ENCODE results near the gene TMEM255B.

TMEM255B gene

DNA sequence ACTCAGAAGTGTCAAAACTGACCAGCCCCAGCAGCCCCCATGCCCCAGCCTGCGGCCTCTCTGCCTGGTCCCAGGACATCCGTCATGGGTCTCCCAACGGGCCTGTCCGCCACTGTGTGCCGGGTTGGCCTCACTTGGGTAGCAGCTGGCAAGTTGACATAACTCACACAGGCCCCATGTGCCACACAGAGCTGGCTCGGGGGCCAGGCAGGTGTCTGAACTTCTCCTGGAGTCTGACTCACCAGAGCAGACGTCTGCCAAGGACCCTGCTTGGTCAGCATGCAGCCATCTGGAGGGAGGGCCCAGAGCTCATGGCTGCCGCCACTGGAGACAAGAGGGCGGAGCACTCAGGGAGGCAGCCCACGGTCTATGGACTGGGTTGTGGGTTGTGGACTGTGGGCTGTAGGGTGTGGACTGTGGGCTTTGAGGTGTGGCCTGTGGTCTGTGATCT, 32.0 kb upstream of the TMEM255B start:
- Histone ChIP-seq H3F3A (ENCODE audit: low read depth) (no peaks in the 10 kb centered on the region), H3K9me3 (ENCODE audit: insufficient read depth, low read depth, low read length) (no peaks in the 10 kb centered on the region; the same call in 1 of the 2 replicates), H3K36me3 (ENCODE audit: insufficient read depth, low read length) (no peaks in the 10 kb centered on the region), H3K4me3 (ENCODE audit: low read length, poor library complexity, severe bottlenecking) (no peak overlapping the region), H3K27me3 (ENCODE audit: insufficient read depth, low read length, poor library complexity, severe bottlenecking) (no peaks in the 10 kb centered on the region), H3K4me2 (ENCODE audit: low read depth, low read length, poor library complexity, severe bottlenecking) (no peak overlapping the region), H4K20me1 (ENCODE audit: insufficient read depth, low read length, poor library complexity, severe bottlenecking) (no peaks in the 10 kb centered on the region), H3K4me1 (ENCODE audit: insufficient read depth, low read length, poor library complexity, severe bottlenecking) (no peaks in the 10 kb centered on the region), H3K9ac (ENCODE audit: low read depth, low read length, poor library complexity, severe bottlenecking) (no peak overlapping the region), H3K79me2 (ENCODE audit: insufficient read depth, low read length) (no peaks in the 10 kb centered on the region), H2AFZ (ENCODE audit: low read length) (no peak overlapping the region), H3K9me2 (replicated peaks; ENCODE audit: low read depth, low read length) (no peaks in the 10 kb centered on the region)
- TF ChIP-seq, protein P1, sequence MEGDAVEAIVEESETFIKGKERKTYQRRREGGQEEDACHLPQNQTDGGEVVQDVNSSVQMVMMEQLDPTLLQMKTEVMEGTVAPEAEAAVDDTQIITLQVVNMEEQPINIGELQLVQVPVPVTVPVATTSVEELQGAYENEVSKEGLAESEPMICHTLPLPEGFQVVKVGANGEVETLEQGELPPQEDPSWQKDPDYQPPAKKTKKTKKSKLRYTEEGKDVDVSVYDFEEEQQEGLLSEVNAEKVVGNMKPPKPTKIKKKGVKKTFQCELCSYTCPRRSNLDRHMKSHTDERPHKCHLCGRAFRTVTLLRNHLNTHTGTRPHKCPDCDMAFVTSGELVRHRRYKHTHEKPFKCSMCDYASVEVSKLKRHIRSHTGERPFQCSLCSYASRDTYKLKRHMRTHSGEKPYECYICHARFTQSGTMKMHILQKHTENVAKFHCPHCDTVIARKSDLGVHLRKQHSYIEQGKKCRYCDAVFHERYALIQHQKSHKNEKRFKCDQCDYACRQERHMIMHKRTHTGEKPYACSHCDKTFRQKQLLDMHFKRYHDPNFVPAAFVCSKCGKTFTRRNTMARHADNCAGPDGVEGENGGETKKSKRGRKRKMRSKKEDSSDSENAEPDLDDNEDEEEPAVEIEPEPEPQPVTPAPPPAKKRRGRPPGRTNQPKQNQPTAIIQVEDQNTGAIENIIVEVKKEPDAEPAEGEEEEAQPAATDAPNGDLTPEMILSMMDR (conservative IDR thresholded peaks at IDR 0.05; ENCODE audit: low read length), result no peak
- TF ChIP-seq EZH2phosphoT487 (IDR thresholded peaks at IDR 0.05; ENCODE audit: borderline replicate concordance), result no peak

DNA sequence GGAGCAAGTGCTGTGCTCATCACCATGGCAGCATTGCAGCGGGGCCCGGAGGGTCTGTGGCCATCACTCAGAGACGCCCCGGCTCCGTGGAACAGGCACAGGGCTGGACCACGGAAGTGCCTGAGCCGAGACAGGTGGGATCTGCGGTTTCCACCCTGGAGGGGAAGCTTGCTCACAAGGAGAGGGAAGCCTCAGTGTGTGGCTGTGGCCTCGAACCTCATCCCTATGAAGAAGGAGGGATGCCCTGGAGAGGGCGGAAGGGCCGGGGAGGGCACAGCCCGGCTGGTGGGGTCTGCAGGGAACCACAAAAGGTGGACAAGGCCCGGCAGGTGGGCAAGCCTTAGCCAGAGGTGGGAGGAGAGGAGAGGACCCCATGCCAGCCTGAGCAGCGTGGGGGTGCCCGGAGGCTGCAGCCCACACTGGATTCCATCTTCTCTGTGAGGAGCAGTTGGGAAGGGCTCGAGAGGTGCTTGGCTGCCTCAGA, 30.4 kb upstream of the TMEM255B start:
- Histone ChIP-seq H3K4me3 (ENCODE audit: low read length, poor library complexity, severe bottlenecking) (no peak overlapping the region), H3K27me3 (ENCODE audit: insufficient read depth, low read length, poor library complexity, severe bottlenecking) (no peaks in the 10 kb centered on the region), H3K36me3 (ENCODE audit: insufficient read depth, low read length) (no peaks in the 10 kb centered on the region), H3K9me3 (ENCODE audit: insufficient read depth, low read depth, low read length) (no peaks in the 10 kb centered on the region; the same call in 1 of the 2 replicates), H3K9ac (ENCODE audit: low read depth, low read length, poor library complexity, severe bottlenecking) (no peak overlapping the region), H3F3A (ENCODE audit: low read depth) (no peaks in the 10 kb centered on the region), H2AFZ (ENCODE audit: low read length) (no peak overlapping the region), H4K20me1 (ENCODE audit: insufficient read depth, low read length, poor library complexity, severe bottlenecking) (no peaks in the 10 kb centered on the region), H3K4me1 (ENCODE audit: insufficient read depth, low read length, poor library complexity, severe bottlenecking) (no peaks in the 10 kb centered on the region), H3K4me2 (ENCODE audit: low read depth, low read length, poor library complexity, severe bottlenecking) (no peak overlapping the region), H3K79me2 (ENCODE audit: insufficient read depth, low read length) (no peaks in the 10 kb centered on the region), H3K9me2 (replicated peaks; ENCODE audit: low read depth, low read length) (no peaks in the 10 kb centered on the region)
- TF ChIP-seq, protein P1 (conservative IDR thresholded peaks at IDR 0.05; ENCODE audit: low read length), result no peak
- no peak for TF ChIP-seq EZH2phosphoT487 (IDR thresholded peaks at IDR 0.05; ENCODE audit: borderline replicate concordance)

- TF ChIP-seq, protein P1 (conservative IDR thresholded peaks at IDR 0.05; ENCODE audit: low read length), result no peak
- TF ChIP-seq EZH2phosphoT487 (IDR thresholded peaks at IDR 0.05; ENCODE audit: borderline replicate concordance), result no peak
- Histone ChIP-seq H3K36me3 (ENCODE audit: insufficient read depth, low read length) (no peaks in the 10 kb centered on the region), H2AFZ (ENCODE audit: low read length) (no peak overlapping the region), H3K9ac (ENCODE audit: low read depth, low read length, poor library complexity, severe bottlenecking) (no peak overlapping the region), H3K4me1 (ENCODE audit: insufficient read depth, low read length, poor library complexity, severe bottlenecking) (no peaks in the 10 kb centered on the region), H3K4me3 (ENCODE audit: low read length, poor library complexity, severe bottlenecking) (no peak overlapping the region), H4K20me1 (ENCODE audit: insufficient read depth, low read length, poor library complexity, severe bottlenecking) (no peaks in the 10 kb centered on the region), H3K9me2 (replicated peaks; ENCODE audit: low read depth, low read length) (no peaks in the 10 kb centered on the region), H3F3A (ENCODE audit: low read depth) (no peaks in the 10 kb centered on the region), H3K4me2 (ENCODE audit: low read depth, low read length, poor library complexity, severe bottlenecking) (no peak overlapping the region), H3K27me3 (ENCODE audit: insufficient read depth, low read length, poor library complexity, severe bottlenecking) (no peaks in the 10 kb centered on the region), H3K9me3 (ENCODE audit: insufficient read depth, low read depth, low read length) (peaks cover 5% of the 10 kb centered on the region; the same call in 1 of the 2 replicates), H3K79me2 (ENCODE audit: insufficient read depth, low read length) (no peaks in the 10 kb centered on the region)
Observed at GRCh38 chr13:113729187-113730019, 29.6 kb upstream of the TMEM255B start.
